ENCODE results near the gene VPS13D.

Gene VPS13D

GRCh38 chr1:12229835-12230548 is at the start of gene VPS13D:
VPS13D (plus strand) TSS chr1:12230030; CDS start chr1:12234267, 4,237 bp downstream.
- DNase-seq: peak in 55 of 58 donors; percentile 8 to 82 (median 53)

GRCh38 chr1:12180315-12180714 is 49.5 kb upstream of the VPS13D start:
- peak in 34 of 58 donors; percentile 10 to 67 (median 30) for DNase-seq

- DNase-seq: no peak
Measured at GRCh38 chr1:12180903-12181302, 48.9 kb upstream of the VPS13D start.

- no peak for DNase-seq
Measured at GRCh38 chr1:12181568-12181967, 48.3 kb upstream of the VPS13D start.

- no peak for DNase-seq
Measured at GRCh38 chr1:12182410-12182984, 47.3 kb upstream of the VPS13D start.

GRCh38 chr1:12183095-12183794 is 46.6 kb upstream of the VPS13D start:
- DNase-seq: no peak

- peak in 48 of 58 donors; percentile 3 to 69 (median 36) for DNase-seq
Measured at GRCh38 chr1:12184008-12184681, 45.7 kb upstream of the VPS13D start.

GRCh38 chr1:12185036-12185917 is 44.6 kb upstream of the VPS13D start:
- DNase-seq: no peak

- DNase-seq: no peak
Measured at GRCh38 chr1:12185918-12186678, 43.7 kb upstream of the VPS13D start.

GRCh38 chr1:12186679-12186985 is 43.2 kb upstream of the VPS13D start:
- no peak for DNase-seq

- DNase-seq: no peak
Measured at GRCh38 chr1:12188115-12188514, 41.7 kb upstream of the VPS13D start.

GRCh38 chr1:12188657-12189327 is 41.0 kb upstream of the VPS13D start:
- no peak for DNase-seq

GRCh38 chr1:12189328-12189682 is 40.5 kb upstream of the VPS13D start:
- no peak for DNase-seq

GRCh38 chr1:12191242-12192032 is 38.4 kb upstream of the VPS13D start:
- DNase-seq: peak in 1 of 58 donors; percentile 21

- DNase-seq: no peak
Measured at GRCh38 chr1:12194666-12195216, 35.1 kb upstream of the VPS13D start.

- DNase-seq: no peak
Measured at GRCh38 chr1:12195416-12195815, 34.4 kb upstream of the VPS13D start.

GRCh38 chr1:12196641-12197482 is 33.0 kb upstream of the VPS13D start:
- peak in 2 of 58 donors; percentile 25 to 35 for DNase-seq

GRCh38 chr1:12197483-12197880 is 32.3 kb upstream of the VPS13D start:
- DNase-seq: no peak

All from anterior cingulate cortex (tissue), 58 donors.